Smooth muscle cell (in vitro differentiated cells): ENCODE results near the gene GRAMD1A. TPM values are rescaled to one million over a fixed set of nuclear protein-coding genes. Genes with fewer than 3 reads are reported as not detected.

Source experiments
- DNase-seq: peaks from one replicate; lab custom pipeline; 2025; ENCODE audit not compliant: unreplicated experiment; lab: John Stamatoyannopoulos, UW
- H2AFZ ChIP-seq: fragments of 200-600 bp; sonication (generic); 2 replicates; pipeline ENCODE4 v1.6.0; 2016; ENCODE audit warnings: antibody characterized with exemption, low read depth, mild to moderate bottlenecking
- H3F3A ChIP-seq: fragments of 200-600 bp; sonication (generic); 2 replicates; pipeline ENCODE4 v1.6.0; 2017; ENCODE audit warnings: antibody characterized with exemption, low read depth
- H3K27ac ChIP-seq: fragments of 200-600 bp; sonication (generic); 2 replicates; pipeline ENCODE4 v1.5.1; 2016; ENCODE audit warnings: low read depth, mild to moderate bottlenecking
- H3K27me3 ChIP-seq: fragments of 200-600 bp; sonication (generic); 2 replicates; pipeline ENCODE4 v1.6.1; 2016; ENCODE audit warnings: low read depth, mild to moderate bottlenecking
- H3K36me3 ChIP-seq: fragments of 200-600 bp; sonication (generic); 2 replicates; pipeline ENCODE4 v1.5.1; 2016; ENCODE audit warnings: low read depth
- H3K4me1 ChIP-seq: fragments of 200-600 bp; sonication (generic); 2 replicates; pipeline ENCODE4 v1.5.1; 2016; ENCODE audit warnings: low read depth
- H3K4me2 ChIP-seq: fragments of 200-600 bp; sonication (generic); 2 replicates; pipeline ENCODE4 v1.6.0; 2016; ENCODE audit warnings: mild to moderate bottlenecking
- H3K4me3 ChIP-seq: fragments of 200-600 bp; sonication (generic); 2 replicates; pipeline ENCODE4 v1.5.1; 2016; ENCODE audit warnings: mild to moderate bottlenecking
- H3K79me2 ChIP-seq: fragments of 200-600 bp; sonication (generic); 2 replicates; pipeline ENCODE4 v1.6.0; 2016; ENCODE audit warnings: low read depth, mild to moderate bottlenecking
- H3K9ac ChIP-seq: fragments of 200-600 bp; sonication (generic); 2 replicates; pipeline ENCODE4 v1.6.0; 2016; ENCODE audit warnings: low read depth
- H3K9me3 ChIP-seq: fragments of 200-600 bp; sonication (generic); replicated peaks from 2 replicates; pipeline ENCODE4 v1.5.1; 2016; ENCODE audit warnings: low read depth
- H4K20me1 ChIP-seq: fragments of 200-600 bp; sonication (generic); 2 replicates; pipeline ENCODE4 v1.6.0; 2016; ENCODE audit warnings: low read depth
- CTCF ChIP-seq: fragments of 200-600 bp; sonication (generic); IDR thresholded peaks from 2 replicates; pipeline ENCODE4 v1.5.1; 2017; ENCODE audit warnings: borderline replicate concordance, mild to moderate bottlenecking, antibody characterized with exemption; ENCODE audit not compliant: insufficient read depth, poor library complexity, severe bottlenecking
- WGBS: methylation state at CpG from one replicate; pipeline ENCODE4 v1.1.7; 2016; ENCODE audit warnings: low lambda C conversion rate; 5-methylcytosine and 5-hydroxymethylcytosine counted together
- polyA plus RNA-seq: library from polyadenylated mRNA; unstranded; fragments of >200 nt; fragmentation: Nextera tagmentation; extraction: Ambion mirVana; gene quantifications from 2 replicates; pipeline ENCODE4 v1.2.1, GENCODE V29; 2016
- total RNA-seq: library from RNA; depleted of rRNA; stranded (reverse); fragments of >200 nt; gene quantifications from 2 replicates; pipeline ENCODE4 v1.2.3, GENCODE V29; 2014

Gene GRAMD1A
- total and polyA plus RNA-seq, 2 experiments from 2014 or later, result 27.6 to 59.6 TPM

DNA sequence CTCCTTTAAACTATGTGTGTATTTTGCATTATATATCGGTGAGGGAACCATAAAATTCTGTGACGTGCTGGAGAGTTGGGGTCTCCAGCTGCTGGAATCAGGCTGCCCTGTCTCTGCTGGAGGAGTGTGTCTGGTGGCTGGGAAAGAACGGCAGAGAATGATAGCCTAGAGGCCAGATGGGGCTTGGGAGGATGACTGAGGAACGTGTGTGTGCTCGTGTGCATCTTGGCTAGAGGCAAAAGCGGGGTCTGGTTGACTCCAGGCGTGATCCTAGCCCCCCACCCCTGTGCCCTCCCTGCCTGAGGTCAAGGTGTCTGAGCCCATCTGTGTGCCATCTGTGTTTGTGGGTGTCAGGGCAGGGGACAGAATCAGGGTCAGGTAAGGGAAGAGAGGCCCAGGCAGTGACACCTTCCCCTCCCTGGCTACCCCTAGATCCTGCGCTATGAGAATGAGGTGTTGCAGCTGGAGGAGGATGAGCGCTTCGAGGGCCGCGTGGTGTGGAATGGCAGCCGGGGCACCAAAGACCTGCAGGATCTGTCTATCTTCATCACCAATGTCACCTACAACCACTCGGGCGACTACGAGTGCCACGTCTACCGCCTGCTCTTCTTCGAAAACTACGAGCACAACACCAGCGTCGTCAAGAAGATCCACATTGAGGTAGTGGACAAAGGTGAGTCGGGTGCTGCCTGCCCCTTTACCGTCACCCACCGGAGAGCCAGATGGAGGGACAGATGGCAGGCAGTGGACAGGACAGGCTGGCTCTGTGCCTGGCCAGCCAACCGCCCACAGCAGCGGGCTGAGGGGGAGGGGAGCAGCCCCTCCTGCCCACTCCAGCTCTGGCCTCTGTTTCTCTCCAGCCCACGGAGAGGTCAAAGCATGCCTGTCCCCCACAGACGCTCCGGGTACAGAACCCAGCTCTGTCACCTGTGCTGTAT lies 33.2 kb downstream of the GRAMD1A start:
- no peaks in the 10 kb centered on the region for H3F3A ChIP-seq
- H3K36me3 ChIP-seq, result no peaks in the 10 kb centered on the region
- H3K9ac ChIP-seq, result no peak overlapping the region
- H3K27ac ChIP-seq, result no peak overlapping the region
- WGBS, result 93% methylated on average over 30 of the region's 30 CpGs
- DNase-seq, result no peak
- no peaks in the 10 kb centered on the region for H3K4me1 ChIP-seq
- TF ChIP-seq CTCF, result no peak
- peaks cover 2% of the 10 kb centered on the region for H4K20me1 ChIP-seq
- H2AFZ ChIP-seq, result no peak overlapping the region
- H3K4me3 ChIP-seq, result no peak overlapping the region
- no peaks in the 10 kb centered on the region for H3K9me3 ChIP-seq
- no peak overlapping the region for H3K4me2 ChIP-seq
- peaks cover 16% of the 10 kb centered on the region for H3K27me3 ChIP-seq
- H3K79me2 ChIP-seq, result no peaks in the 10 kb centered on the region

DNA sequence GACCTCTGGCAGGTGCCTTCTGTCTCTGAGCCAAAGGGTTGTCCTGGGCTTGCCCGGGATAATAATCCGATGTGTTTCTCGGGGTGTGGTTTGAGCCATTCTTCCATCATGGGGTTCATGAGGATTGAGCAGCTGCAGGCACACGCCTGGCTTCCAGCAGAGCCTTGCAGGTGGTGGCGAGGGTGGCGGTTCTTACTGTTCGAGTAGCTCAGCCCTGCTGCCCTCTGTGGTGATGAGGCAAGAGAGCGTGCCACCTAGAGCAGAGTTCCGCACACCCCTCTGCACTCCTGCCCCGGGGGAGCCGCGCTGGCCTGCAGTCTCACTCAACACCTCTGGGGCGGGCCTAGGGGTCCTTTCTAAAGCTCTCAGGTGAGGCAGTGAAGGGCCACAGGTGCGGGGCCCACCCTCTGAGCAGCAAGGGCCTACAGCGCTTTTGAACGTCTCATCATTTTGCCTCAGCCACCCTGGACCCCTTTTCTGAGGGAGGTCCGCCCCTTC lies 33.9 kb downstream of the GRAMD1A start:
- no peak overlapping the region for H2AFZ ChIP-seq
- H3K36me3 ChIP-seq, result no peaks in the 10 kb centered on the region
- no peak for DNase-seq
- peaks cover 16% of the 10 kb centered on the region for H3K27me3 ChIP-seq
- no peak overlapping the region for H3K9ac ChIP-seq
- WGBS, result 93% methylated on average over 17 of the region's 17 CpGs
- no peak for TF ChIP-seq CTCF
- H3K27ac ChIP-seq, result no peak overlapping the region
- H3K9me3 ChIP-seq, result no peaks in the 10 kb centered on the region
- H3K4me1 ChIP-seq, result no peaks in the 10 kb centered on the region
- no peaks in the 10 kb centered on the region for H3F3A ChIP-seq
- H3K79me2 ChIP-seq, result no peaks in the 10 kb centered on the region
- no peaks in the 10 kb centered on the region for H4K20me1 ChIP-seq
- H3K4me2 ChIP-seq, result no peak overlapping the region
- H3K4me3 ChIP-seq, result no peak overlapping the region

- Histone ChIP-seq H3K27me3 (peaks cover 16% of the 10 kb centered on the region), H3K4me1 (no peaks in the 10 kb centered on the region), H4K20me1 (no peaks in the 10 kb centered on the region), H3K9ac (no peak overlapping the region), H3K4me3 (no peak overlapping the region), H3K79me2 (no peaks in the 10 kb centered on the region), H3K9me3 (no peaks in the 10 kb centered on the region), H3K27ac (no peak overlapping the region), H2AFZ (no peak overlapping the region), H3F3A (no peaks in the 10 kb centered on the region), H3K4me2 (no peak overlapping the region), H3K36me3 (no peaks in the 10 kb centered on the region)
- TF ChIP-seq CTCF, result no peak
- no peak for DNase-seq
- 93% methylated on average over 17 of the region's 17 CpGs for WGBS
Measured at GRCh38 chr19:35034588-35035382, 34.7 kb downstream of the GRAMD1A start.
